K562 (cell line): Measurements from ENCODE around the gene BSCL2. TPM values are rescaled to one million over a fixed set of nuclear protein-coding genes. Genes with fewer than 3 reads are reported as not detected.

ENCODE experiments used
- ATAC-seq: fragments of 200-7000 bp; cut with Tn5 transposase; 3 replicates; pipeline ENCODE4 v1.9.1; 2020; ENCODE audit warnings: moderate library complexity
- BruUV-seq: library from RNA; stranded (reverse); fragments of 400-500 nt; replicated peaks from 2 replicates; lab custom pipeline; 2021; lab: Mats Ljungman, UMichigan
- CTCF ChIA-PET: fragments of 300-600 bp; formaldehyde crosslinking; extraction: SDS; loops from one replicate; lab custom pipeline; 2021; ENCODE audit warnings: low intra/inter-chr PET ratio; lab: Yijun Ruan, JAX
- POLR2A ChIA-PET: fragments of 300-600, 350-650 bp; sonication (Branson Sonifier 250); formaldehyde crosslinking; extraction: SDS; loops from one replicate; lab custom pipeline; 2021; ENCODE audit warnings: antibody characterized with exemption, inconsistent platforms; lab: Yijun Ruan, JAX
- DNase-seq, 4 experiments: peaks; one replicate each; pipeline versions ENCODE4 v3.0.0 to v3.0.0-alpha.2; 2011 to 2018; ENCODE audit warnings: low spot score in 3 of 4, mixed read lengths in 3 of 4; ENCODE audit errors: extremely low read depth in 1 of 4
- FAIRE-seq: peaks from 2 replicates; lab custom pipeline; 2011; peaks lifted over from hg19 to GRCh38; lab: Jason Lieb, UNC
- H2AFZ ChIP-seq: 2 replicates; pipeline ENCODE4 v1.6.0; 2011; ENCODE audit warnings: low read depth, low read length, control low read depth, inconsistent platforms
- H3K27ac ChIP-seq: fragments of 200-600 bp; 3 replicates; pipeline ENCODE4 v1.8.0; 2011; ENCODE audit warnings: low read depth, mild to moderate bottlenecking, control low read depth, inconsistent platforms, low read length, moderate library complexity, mixed read lengths; ENCODE audit errors: extremely low read depth
- H3K27me3 ChIP-seq, 2 experiments: fragments of 300-600 bp in 1 of 2; 2 replicates in 1 of 2; 3 replicates in 1 of 2; pipeline versions ENCODE4 v1.6.0 to v1.8.0; 2011; ENCODE audit warnings: inconsistent platforms in 2 of 2, low read length in 2 of 2, mild to moderate bottlenecking in 1 of 2, mixed read lengths in 1 of 2, moderate library complexity in 1 of 2; ENCODE audit not compliant: control insufficient read depth in 2 of 2, insufficient read depth in 2 of 2
- H3K36me3 ChIP-seq: fragments of 300-600 bp; 3 replicates; pipeline ENCODE4 v1.8.0; 2011; ENCODE audit warnings: mild to moderate bottlenecking, low read length, inconsistent platforms; ENCODE audit not compliant: control insufficient read depth, insufficient read depth
- H3K4me1 ChIP-seq, 2 experiments: fragments of 200-600 bp in 1 of 2; replicated peaks in 1 of 2; 2 replicates in 1 of 2; 3 replicates in 1 of 2; pipeline versions ENCODE4 v1.5.1 to v1.8.0; 2011; ENCODE audit warnings: inconsistent platforms in 2 of 2, low read length in 2 of 2, mild to moderate bottlenecking in 1 of 2, mixed read lengths in 1 of 2, moderate library complexity in 1 of 2; ENCODE audit not compliant: control insufficient read depth in 2 of 2, insufficient read depth in 2 of 2
- H3K4me2 ChIP-seq: 2 replicates; pipeline ENCODE4 v1.6.1; 2011; ENCODE audit warnings: low read length, control low read depth, inconsistent platforms, mixed read lengths; ENCODE audit not compliant: insufficient read depth
- H3K4me3 ChIP-seq: fragments of 200-600 bp; sonication (generic), shearing (Covaris generic); 2 replicates; pipeline ENCODE4 v1.5.1; 2016; ENCODE audit warnings: control low read depth, inconsistent platforms
- H3K79me2 ChIP-seq: fragments of 200-600 bp; 3 replicates; pipeline ENCODE4 v1.8.0; 2011; ENCODE audit warnings: low read length, inconsistent platforms; ENCODE audit not compliant: control insufficient read depth, insufficient read depth
- H3K9ac ChIP-seq, 2 experiments: 2 replicates each; pipeline versions ENCODE4 v1.6.0 to v1.6.1; 2011; ENCODE audit warnings: low read depth in 2 of 2, low read length in 2 of 2, control low read depth in 1 of 2, inconsistent platforms in 1 of 2, mild to moderate bottlenecking in 1 of 2, mixed read lengths in 1 of 2; ENCODE audit not compliant: insufficient read depth in 1 of 2
- H3K9me1 ChIP-seq: one replicate; pipeline ENCODE4 v1.6.0; 2011; ENCODE audit warnings: inconsistent platforms, mild to moderate bottlenecking, low read length, moderate library complexity; ENCODE audit not compliant: control insufficient read depth, insufficient read depth
- H3K9me3 ChIP-seq: replicated peaks from 2 replicates; pipeline ENCODE4 v1.5.1; 2011; ENCODE audit warnings: low read depth, low read length, inconsistent platforms; ENCODE audit not compliant: control insufficient read depth, insufficient read depth
- H4K20me1 ChIP-seq: replicated peaks from 2 replicates; pipeline ENCODE4 v1.6.1; 2011; ENCODE audit warnings: low read length, inconsistent platforms, mixed read lengths; ENCODE audit not compliant: control insufficient read depth, insufficient read depth
- CAMTA2 ChIP-seq: fragments of 250-450 bp; sonication (Bioruptor Pico); conservative IDR thresholded peaks from 2 replicates; pipeline ENCODE4 v1.5.1; 2022
- ELF4 ChIP-seq: fragments of 450-650 bp; formaldehyde crosslinking; IDR thresholded peaks from 2 replicates; pipeline ENCODE4 v1.4.0; 2022; ENCODE audit warnings: missing genetic modification characterization
- HMBOX1 ChIP-seq: sonication (generic); IDR thresholded peaks from 2 replicates; pipeline ENCODE4 v1.6.1; 2016
- JUND ChIP-seq, 2 experiments: IDR thresholded peaks; 2 replicates in 1 of 2; 3 replicates in 1 of 2; pipeline ENCODE4 v1.6.1; 2011; ENCODE audit warnings: borderline replicate concordance in 2 of 2, low read depth in 2 of 2, low read length in 2 of 2, improper control_type of control experiment in 1 of 2, missing biosample characterization in 1 of 2, missing genetic modification characterization in 1 of 2, missing genetic modification reagents in 1 of 2
- KDM5B ChIP-seq: fragments of 200-600 bp; sonication (generic); IDR thresholded peaks from 2 replicates; pipeline ENCODE4 v1.6.1; 2012; ENCODE audit warnings: low read depth, mild to moderate bottlenecking, moderate library complexity, low read length, control low read depth, inconsistent platforms; ENCODE audit not compliant: insufficient replicate concordance
- KLF13 ChIP-seq: fragments of 450-650 bp; IDR thresholded peaks from 2 replicates; pipeline ENCODE4 v1.6.1; 2016; ENCODE audit warnings: missing genetic modification characterization, low read depth, mild to moderate bottlenecking, missing compliant biosample characterization, moderate library complexity, borderline replicate concordance
- PHF21A ChIP-seq: fragments of 450-650 bp; IDR thresholded peaks from 2 replicates; pipeline ENCODE4 v1.6.1; 2017; ENCODE audit warnings: low read depth, borderline replicate concordance
- POLR2AphosphoS5 ChIP-seq: IDR thresholded peaks from 2 replicates; pipeline ENCODE4 v1.6.1; 2011; ENCODE audit warnings: mild to moderate bottlenecking, low read depth, low read length, moderate library complexity; ENCODE audit not compliant: control insufficient read depth, insufficient read depth
- POLR2B ChIP-seq: fragments of 450-650 bp; IDR thresholded peaks from 2 replicates; pipeline ENCODE4 v1.6.1; 2018; ENCODE audit warnings: low read depth; ENCODE audit not compliant: partially characterized antibody
- REST ChIP-seq, 2 experiments: fragments of 450-650 bp; formaldehyde crosslinking in 1 of 2; IDR thresholded peaks; 2 replicates each; pipeline versions ENCODE4 v1.4.0 to v1.6.1; 2014 to 2020; ENCODE audit warnings: mild to moderate bottlenecking in 2 of 2, borderline replicate concordance in 1 of 2, low read depth in 1 of 2
- TAF1 ChIP-seq: IDR thresholded peaks from 2 replicates; pipeline ENCODE4 v1.6.1; 2011; ENCODE audit warnings: mild to moderate bottlenecking, low read length, moderate library complexity; ENCODE audit not compliant: insufficient read depth, control insufficient read depth, severe bottlenecking; ENCODE audit errors: extremely low read depth
- TBP ChIP-seq: optimal IDR thresholded peaks from 2 replicates; pipeline ENCODE3; 2011; ENCODE audit warnings: low read depth, low read length, improper control_type of control experiment
- WGBS: fragments of 100-300 bp; shearing (Covaris generic); methylation state at CpG from one replicate; pipeline ENCODE4 v1.1.6; 2016; ENCODE audit warnings: low coverage, mixed read lengths; ENCODE audit not compliant: insufficient coverage; ENCODE audit errors: missing lambda C conversion rate; 5-methylcytosine and 5-hydroxymethylcytosine counted together
- in situ Hi-C: fragments of 300-500 bp; cut with MboI; formaldehyde crosslinking; loops from 4 replicates; pipeline ENCODE4 v1.15.0; 2018; ENCODE audit warnings: inconsistent platforms, mixed read lengths
- intact Hi-C: fragments of 100-400 bp; cut with micrococcal nuclease; formaldehyde crosslinking; loops from 2 replicates; pipeline ENCODE4 v1.14.2; 2022
- polyA plus RNA-seq, 8 experiments: library from polyadenylated mRNA; depleted of rRNA in 4 of 8; stranded (reverse) in 5 of 8; unstranded in 3 of 8; fragments of >200 nt; fragmentation: Nextera tagmentation in 2 of 8; fragmentation: Illumina TruSeq in 1 of 8; extraction: Ambion mirVana in 2 of 8; extraction: Trizol in 1 of 8; gene quantifications; 2 replicates each; pipeline versions ENCODE4 v1.2.1 to v1.2.3, GENCODE V29; 2011 to 2014; ENCODE audit warnings: inconsistent platforms in 1 of 8, missing spikeins in 1 of 8
- total RNA-seq, 7 experiments: library from RNA; depleted of rRNA in 6 of 7; stranded (reverse); fragments of >200 nt in 6 of 7; fragmentation: Illumina TruSeq in 2 of 7; extraction: Trizol in 2 of 7; gene quantifications; 2 replicates each; pipeline versions ENCODE4 v1.2.1 to v1.2.3, GENCODE V29; 2011 to 2021; ENCODE audit warnings: low replicate concordance in 1 of 7

Gene BSCL2
- total and polyA plus RNA-seq, 9 of the 15 experiments (the other 6 are each of a cell fraction or from before 2014, with no cell fraction given), result 18.9 to 51.7 (median 35.2) TPM

- Histone ChIP-seq H4K20me1 (no peaks in the 10 kb centered on the region), H3K4me1 (peaks cover 25 to 42% of the 10 kb centered on the region in 2 experiments; a peak in 4 of 5 replicates), H3K27ac (peak overlapping the region; percentile 9), H3K4me2 (peak overlapping the region; percentile 14; the same call in 1 of the 2 replicates), H3K27me3 (no peaks in the 10 kb centered on the region), H3K9me1 (no peaks in the 10 kb centered on the region), H3K4me3 (no peak overlapping the region), H3K9me3 (no peaks in the 10 kb centered on the region), H3K36me3 (peaks cover 24% of the 10 kb centered on the region), H3K79me2 (peaks cover 34% of the 10 kb centered on the region), H3K9ac (peak overlapping the region in 1 of 2 experiments; percentile 31; a peak in 2 of 4 replicates), H2AFZ (peak overlapping the region; percentile 96)
- ATAC-seq (peak; percentile 81), DNase-seq (peak; percentile 38 to 81 (median 55)), FAIRE-seq (peak; percentile 86)
- intact Hi-C loops (loop anchor here (5.0 kb wide), 2 partner anchors 201 to 299 kb away; partner anchors contain the start of gene SLC3A2), in situ Hi-C loops (no loop called here)
- ChIA-PET POLR2A (interaction anchor here (0.6 to 2.9 kb wide), 18 partner anchors 8 to 1351 kb away, joined by 3 to 27 read pairs (median 4); partner anchors contain the start of genes C11orf98, CSKMT, EEF1G and GANAB), CTCF (no interaction called here)
- WGBS, result 40% methylated on average over 4 of the region's 4 CpGs
- no TSS peak for BruUV-seq
- TF ChIP-seq POLR2B (no peak), HMBOX1 (peak; percentile 90), KLF13 (tag) (no peak), POLR2AphosphoS5 (no peak), KDM5B (no peak), ELF4 (no peak), CAMTA2 (no peak), PHF21A (no peak), TBP (no peak), JUND (IDR thresholded peaks at IDR 0.05; ENCODE audit: borderline replicate concordance, low read depth, low read length) (0 out of 2 replicates have a peak, but pooled peaks have one; percentile 11), JUND (tag; IDR thresholded peaks at IDR 0.05; ENCODE audit: borderline replicate concordance, low read depth, low read length) (no peak; the same call in 2 of the 3 replicates), TAF1 (no peak), REST (IDR thresholded peaks at IDR 0.05; ENCODE audit: borderline replicate concordance) (peak; percentile 38; the same call in 1 of the 2 replicates), REST (CRISPR knock-in tag; IDR thresholded peaks at IDR 0.05; ENCODE audit: low read depth) (no peak)
Measured at GRCh38 chr11:62680825-62681240, 26.4 kb downstream of the BSCL2 start.
